SJSA1 (cell line): ENCODE measurements around the gene JAK1. TPM values are rescaled to one million over a fixed set of nuclear protein-coding genes. Genes with fewer than 3 reads are reported as not detected.
A peak's percentile ranks its signal among the peaks of the same experiment; 100 is the strongest.
"Not testable (repeated sequence)": the region's sequence is repeated elsewhere in the genome, so short reads cannot be mapped to it uniquely, and the experiment has no call there.

Experiments
- DNase-seq, 2 experiments: peaks; one replicate each; pipeline ENCODE4 v3.0.0-alpha.2; 2015 to 2020; ENCODE audit warnings: low spot score in 2 of 2, low read depth in 1 of 2
- H3K27ac ChIP-seq: fragments of 250-450 bp; sonication (Bioruptor Pico); 2 replicates; pipeline ENCODE4 v1.5.1; 2020; ENCODE audit warnings: mild to moderate bottlenecking, moderate library complexity
- H3K27me3 ChIP-seq: fragments of 250-450 bp; sonication (Bioruptor Pico); replicated peaks from 2 replicates; pipeline ENCODE4 v1.5.1; 2020; ENCODE audit warnings: mild to moderate bottlenecking, moderate library complexity
- H3K36me3 ChIP-seq: fragments of 250-450 bp; sonication (Bioruptor Pico); 2 replicates; pipeline ENCODE4 v1.5.1; 2020; ENCODE audit warnings: mild to moderate bottlenecking
- H3K4me1 ChIP-seq: fragments of 250-450 bp; sonication (Bioruptor Pico); replicated peaks from 2 replicates; pipeline ENCODE4 v1.6.1; 2021; ENCODE audit warnings: mild to moderate bottlenecking
- H3K4me3 ChIP-seq: fragments of 250-450 bp; sonication (Bioruptor Pico); 2 replicates; pipeline ENCODE4 v1.5.1; 2020; ENCODE audit warnings: mild to moderate bottlenecking
- H3K9me3 ChIP-seq: fragments of 250-450 bp; sonication (Bioruptor Pico); replicated peaks from 2 replicates; pipeline ENCODE4 v1.5.1; 2020; ENCODE audit warnings: mild to moderate bottlenecking
- total RNA-seq: library from RNA; depleted of rRNA; stranded (reverse); fragments of >200 nt; shearing (Covaris generic); gene quantifications from 2 replicates; pipeline ENCODE4 v1.2.3, GENCODE V29; 2014; rRNA removed

Gene JAK1
- 99.7 and 172 TPM in 2 replicates for total RNA-seq

GRCh38 chr1:64966158-64966971 lies at the start of gene JAK1:
Gene JAK1 (minus strand): TSS chr1:64966549. CDS start chr1:64886264, 80,285 bp downstream.
- H3K9me3 ChIP-seq = no peaks in the 10 kb centered on the region; the same call in 1 of the 2 replicates
- H3K27me3 ChIP-seq = no peaks in the 10 kb centered on the region
- H3K4me3 ChIP-seq = peak within 1 kb of the TSS; percentile 100
- peaks cover 10% of the 10 kb centered on the region for H3K4me1 ChIP-seq
- H3K27ac ChIP-seq = peak within 1 kb of the TSS; percentile 93
- DNase-seq = peak; percentile 82 to 83
- H3K36me3 ChIP-seq = peaks cover 8% of the 10 kb centered on the region

- Histone ChIP-seq H3K27ac (no peak overlapping the region), H3K36me3 (no peaks in the 10 kb centered on the region), H3K27me3 (no peaks in the 10 kb centered on the region), H3K9me3 (no peaks in the 10 kb centered on the region), H3K4me1 (no peaks in the 10 kb centered on the region), H3K4me3 (no peak overlapping the region)
- no peak for DNase-seq
Measured at GRCh38 chr1:65014321-65014720, 48.0 kb upstream of the JAK1 start.

GRCh38 chr1:65011983-65012382 lies 45.6 kb upstream of the JAK1 start:
- Histone ChIP-seq H3K4me3 (no peak overlapping the region), H3K4me1 (no peaks in the 10 kb centered on the region), H3K36me3 (no peaks in the 10 kb centered on the region), H3K9me3 (no peaks in the 10 kb centered on the region), H3K27me3 (no peaks in the 10 kb centered on the region), H3K27ac (no peak overlapping the region)
- DNase-seq = no peak

- Histone ChIP-seq H3K9me3 (no peaks in the 10 kb centered on the region), H3K36me3 (no peaks in the 10 kb centered on the region), H3K4me1 (no peaks in the 10 kb centered on the region), H3K4me3 (no peak overlapping the region), H3K27ac (no peak overlapping the region), H3K27me3 (peaks cover 4% of the 10 kb centered on the region; the same call in 1 of the 2 replicates)
- no peak for DNase-seq
Measured at GRCh38 chr1:65009724-65010420, 43.5 kb upstream of the JAK1 start.

DNA sequence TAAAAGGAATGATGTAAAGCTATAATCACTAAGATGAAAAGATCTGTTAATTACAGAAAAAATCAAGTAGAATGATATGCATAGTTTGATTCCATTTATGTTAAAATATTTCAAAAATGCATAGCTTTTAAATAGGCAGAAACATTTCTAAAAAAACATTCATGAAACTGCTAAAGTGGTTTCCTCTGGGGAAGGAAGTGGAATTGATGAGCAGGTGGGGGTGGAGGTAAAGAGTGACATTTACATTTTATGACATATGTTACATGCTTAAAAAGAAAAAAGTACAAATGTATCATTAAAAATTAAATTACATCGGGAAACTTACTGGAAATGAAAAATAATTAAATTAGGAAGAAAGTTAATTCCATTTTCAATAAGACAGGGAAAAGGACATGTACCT lies 42.8 kb upstream of the JAK1 start:
- no peaks in the 10 kb centered on the region for H3K4me1 ChIP-seq
- H3K9me3 ChIP-seq = no peaks in the 10 kb centered on the region
- no peak for DNase-seq
- no peak overlapping the region for H3K27ac ChIP-seq
- peaks cover 10% of the 10 kb centered on the region for H3K27me3 ChIP-seq
- H3K4me3 ChIP-seq = no peak overlapping the region
- H3K36me3 ChIP-seq = no peaks in the 10 kb centered on the region

DNA sequence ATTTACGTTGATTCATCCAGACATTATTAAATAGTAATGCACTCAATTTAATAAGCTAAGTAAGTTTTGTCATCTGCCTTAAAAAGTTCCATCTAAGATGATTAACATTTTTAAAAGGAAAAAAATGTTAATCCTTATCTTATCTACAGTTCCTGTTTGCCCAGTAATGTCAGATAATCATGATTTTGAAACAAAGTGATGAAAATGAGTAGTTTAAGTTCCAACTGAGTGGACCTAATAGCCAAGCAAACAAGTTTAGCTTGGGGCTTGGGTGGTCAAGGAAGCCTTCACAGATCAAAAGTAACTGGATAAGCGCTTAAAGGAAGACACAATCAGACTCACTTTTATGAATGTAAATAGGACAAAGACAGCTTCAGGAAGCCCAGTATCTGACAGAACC lies 40.5 kb upstream of the JAK1 start:
- Histone ChIP-seq H3K36me3 (no peaks in the 10 kb centered on the region), H3K4me1 (peaks cover 11% of the 10 kb centered on the region)
- DNase-seq = no peak

GRCh38 chr1:65003316-65003664 lies 36.9 kb upstream of the JAK1 start:
- peaks cover 28% of the 10 kb centered on the region for H3K27me3 ChIP-seq
- peak overlapping the region; percentile 40; the same call in 1 of the 2 replicates for H3K4me3 ChIP-seq
- DNase-seq = peak in 1 of 2 experiments; percentile 21
- peaks cover 11% of the 10 kb centered on the region for H3K4me1 ChIP-seq
- H3K36me3 ChIP-seq = no peaks in the 10 kb centered on the region
- no peaks in the 10 kb centered on the region for H3K9me3 ChIP-seq
- H3K27ac ChIP-seq = no peak overlapping the region

More for the DNA sequence above, 40.5 kb upstream of the JAK1 start:
- no peak overlapping the region for H3K4me3 ChIP-seq
- peaks cover 28% of the 10 kb centered on the region for H3K27me3 ChIP-seq
- H3K9me3 ChIP-seq = no peaks in the 10 kb centered on the region
- no peak overlapping the region for H3K27ac ChIP-seq

DNA sequence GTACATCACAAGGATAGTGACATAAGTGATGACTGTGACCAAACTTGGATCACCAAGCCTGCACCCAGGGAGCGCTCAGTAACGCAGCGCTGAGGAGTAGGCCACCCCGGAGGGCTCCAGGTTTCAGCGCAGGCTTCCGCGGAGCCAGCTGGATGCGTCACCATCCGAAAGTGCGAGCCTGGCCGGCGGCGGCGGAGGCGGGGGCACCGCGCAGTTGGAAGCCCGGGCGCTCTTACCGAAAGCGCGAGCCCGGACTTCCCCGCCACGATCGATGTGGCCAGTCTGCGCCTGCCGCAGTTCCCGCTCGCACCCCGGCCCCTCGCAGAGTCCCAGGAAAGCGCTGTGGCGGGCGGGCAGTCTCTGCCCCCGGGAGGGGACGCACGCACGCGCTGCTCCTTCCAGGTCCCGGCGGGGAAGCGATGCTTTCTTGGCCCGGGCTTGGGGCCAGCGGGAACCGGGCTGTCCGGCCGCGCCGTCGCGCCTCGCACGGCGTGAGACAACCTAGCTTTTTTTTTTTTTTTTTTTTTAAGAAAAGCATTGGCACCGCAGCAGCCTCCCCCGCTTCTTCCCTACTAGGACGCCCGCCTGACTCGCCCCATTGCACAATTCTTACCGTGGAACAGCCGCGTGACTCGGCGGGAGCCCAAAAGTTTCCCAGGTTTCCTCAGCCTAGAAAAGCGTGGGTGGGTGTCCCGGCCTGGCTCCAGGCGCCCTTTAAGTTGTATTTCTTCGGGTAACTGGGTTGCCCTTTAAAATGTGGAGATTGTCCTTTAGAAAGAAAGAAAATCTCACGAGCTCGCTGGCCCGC lies 36.4 kb upstream of the JAK1 start:
- no peak overlapping the region for H3K27ac ChIP-seq
- peak; percentile 63 to 70 for DNase-seq
- H3K9me3 ChIP-seq = no peaks in the 10 kb centered on the region
- peak overlapping the region; percentile 40 for H3K4me3 ChIP-seq
- H3K4me1 ChIP-seq = peaks cover 11% of the 10 kb centered on the region
- H3K36me3 ChIP-seq = no peaks in the 10 kb centered on the region
- H3K27me3 ChIP-seq = peaks cover 28% of the 10 kb centered on the region

DNA sequence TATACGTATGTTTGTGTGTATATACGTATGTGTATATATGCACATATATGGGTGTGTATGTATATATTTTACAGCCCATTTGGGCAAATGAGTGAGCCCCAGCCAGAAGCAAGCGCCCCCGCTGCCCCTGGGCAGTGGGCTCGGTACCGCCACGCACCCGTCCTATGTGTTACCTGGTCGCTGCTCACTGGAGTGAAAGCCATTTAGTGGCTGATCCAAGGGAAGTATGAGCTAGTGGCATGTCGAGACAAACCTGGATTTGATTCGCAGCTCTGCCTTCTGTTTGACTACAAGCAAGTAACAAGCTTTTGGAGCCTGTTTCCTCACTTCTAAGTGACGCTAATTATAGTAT lies 35.8 kb upstream of the JAK1 start:
- DNase-seq = no peak
- H3K4me1 ChIP-seq = peaks cover 11% of the 10 kb centered on the region
- peak overlapping the region; percentile 40 for H3K4me3 ChIP-seq
- no peak overlapping the region for H3K27ac ChIP-seq
- no peaks in the 10 kb centered on the region for H3K36me3 ChIP-seq
- H3K27me3 ChIP-seq = peaks cover 28% of the 10 kb centered on the region
- H3K9me3 ChIP-seq = no peaks in the 10 kb centered on the region

DNA sequence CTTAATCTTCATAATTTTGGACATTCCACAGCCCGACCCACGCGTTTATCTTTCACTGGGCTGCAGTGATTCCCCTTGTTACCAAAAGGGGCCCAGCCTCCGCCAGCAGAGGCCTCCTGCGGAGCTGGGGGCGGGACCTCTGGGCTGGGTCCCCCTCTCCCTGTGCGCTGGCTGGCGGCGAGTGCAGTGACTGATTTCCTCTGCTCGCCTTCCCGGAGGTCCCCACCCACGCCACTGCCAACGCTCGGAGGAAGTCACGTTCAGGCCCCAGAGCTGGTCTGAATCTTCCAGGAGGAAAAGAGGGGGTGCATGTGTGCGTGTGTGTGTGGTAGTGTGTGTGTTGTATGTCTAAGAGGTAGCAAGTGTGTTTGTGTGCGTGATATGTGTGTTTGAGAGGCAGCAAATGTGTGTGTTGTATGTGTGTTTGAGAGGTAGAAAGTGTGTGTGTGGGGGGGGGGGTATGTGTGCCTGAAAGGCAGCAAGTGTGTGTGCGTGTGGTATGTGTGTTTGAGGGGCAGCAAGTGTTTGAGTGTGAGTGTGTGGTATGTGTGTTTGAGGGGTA lies 35.0 kb upstream of the JAK1 start:
- peaks cover 28% of the 10 kb centered on the region for H3K27me3 ChIP-seq
- H3K36me3 ChIP-seq = no peaks in the 10 kb centered on the region
- no peak overlapping the region for H3K4me3 ChIP-seq
- DNase-seq = no peak
- H3K27ac ChIP-seq = no peak overlapping the region
- H3K9me3 ChIP-seq = no peaks in the 10 kb centered on the region
- peaks cover 11% of the 10 kb centered on the region for H3K4me1 ChIP-seq

DNA sequence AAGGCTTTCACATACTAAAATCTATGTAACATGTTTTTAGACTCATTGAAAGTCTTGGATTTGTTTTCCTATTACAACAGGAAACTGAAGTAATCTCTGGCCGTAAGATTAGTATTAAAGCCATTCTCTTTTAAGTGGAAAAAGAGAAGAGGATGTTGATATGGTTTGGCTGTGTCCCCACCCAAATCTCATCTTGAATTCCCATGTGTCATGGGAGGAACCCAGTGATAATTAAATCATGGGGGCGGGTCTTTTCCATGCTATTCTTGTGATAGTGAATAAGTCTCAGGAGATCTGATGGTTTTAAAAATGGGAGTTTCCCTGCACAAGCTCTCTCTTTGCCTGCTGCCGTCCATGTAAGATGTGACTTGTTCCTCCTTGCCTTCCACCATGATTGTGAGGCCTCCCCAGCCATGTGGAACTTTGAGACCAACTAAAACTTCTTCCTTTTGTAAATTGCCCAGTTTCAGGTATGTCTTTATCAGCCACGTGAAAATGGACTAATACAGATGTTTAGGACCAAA lies 32.1 kb upstream of the JAK1 start:
- peaks cover 11% of the 10 kb centered on the region for H3K4me1 ChIP-seq
- H3K36me3 ChIP-seq, DNase-seq, H3K9me3 ChIP-seq, H3K27ac ChIP-seq, H3K4me3 ChIP-seq: not testable (repeated sequence)
- H3K27me3 ChIP-seq = 0 out of 2 replicates have a peak, but pooled peaks cover 12% of the 10 kb centered on the region

GRCh38 chr1:64996541-64997257 lies 30.4 kb upstream of the JAK1 start:
- Histone ChIP-seq H3K27ac (no peak overlapping the region), H3K4me3 (no peak overlapping the region), H3K9me3 (no peaks in the 10 kb centered on the region), H3K36me3 (no peaks in the 10 kb centered on the region), H3K4me1 (no peaks in the 10 kb centered on the region), H3K27me3 (no peaks in the 10 kb centered on the region)
- no peak for DNase-seq

DNA sequence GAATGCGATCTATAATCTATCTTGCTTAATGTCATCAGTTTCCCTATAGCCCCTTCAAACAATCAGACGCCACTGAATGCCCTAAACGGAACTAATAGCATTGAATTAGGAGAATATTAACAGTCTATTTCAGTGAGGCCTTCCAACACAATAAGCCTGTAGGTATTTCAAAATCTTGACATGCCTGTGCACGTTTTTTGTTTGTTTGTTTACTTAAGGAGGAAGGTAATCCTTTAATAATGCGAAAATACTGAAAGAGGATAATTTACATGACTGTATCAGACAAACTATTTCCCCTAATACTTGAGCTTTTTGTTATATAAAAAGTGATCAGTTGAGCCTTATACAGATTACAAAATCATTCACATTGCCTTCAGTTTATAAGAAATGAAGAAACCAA lies 29.0 kb upstream of the JAK1 start:
- no peak overlapping the region for H3K4me3 ChIP-seq

More for the DNA sequence above, 29.0 kb upstream of the JAK1 start:
- Histone ChIP-seq H3K4me1 (no peaks in the 10 kb centered on the region), H3K27ac (no peak overlapping the region), H3K27me3 (no peaks in the 10 kb centered on the region), H3K36me3 (no peaks in the 10 kb centered on the region), H3K9me3 (no peaks in the 10 kb centered on the region)
- DNase-seq = no peak
